DOHH2 (cell line): Measurements from ENCODE around the gene ESYT2.

Source experiments
- H3F3A ChIP-seq: fragments of 200-600 bp; sonication (generic), shearing (Covaris generic); 2 replicates; pipeline ENCODE4 v1.6.0; 2016; ENCODE audit warnings: antibody characterized with exemption, mild to moderate bottlenecking; ENCODE audit not compliant: control insufficient read depth, insufficient read depth
- H3K27ac ChIP-seq: fragments of 200-600 bp; sonication (generic); 2 replicates; pipeline ENCODE4 v1.5.1; 2014; ENCODE audit warnings: low read depth, mild to moderate bottlenecking, low read length, moderate library complexity
- H3K27me3 ChIP-seq: fragments of 200-600 bp; sonication (generic); 2 replicates; pipeline ENCODE4 v1.6.1; 2014; ENCODE audit warnings: mild to moderate bottlenecking, low read length, mixed read lengths; ENCODE audit not compliant: control insufficient read depth
- H3K36me3 ChIP-seq: fragments of 200-600 bp; sonication (generic); 2 replicates; pipeline ENCODE4 v1.6.1; 2014; ENCODE audit warnings: mild to moderate bottlenecking, low read length, moderate library complexity, mixed read lengths; ENCODE audit not compliant: control insufficient read depth
- H3K4me1 ChIP-seq: fragments of 200-600 bp; sonication (generic); 2 replicates; pipeline ENCODE4 v1.6.1; 2014; ENCODE audit warnings: mild to moderate bottlenecking, low read length, mixed read lengths; ENCODE audit not compliant: control insufficient read depth
- H3K4me2 ChIP-seq: fragments of 200-600 bp; sonication (generic); 2 replicates; pipeline ENCODE4 v1.6.0; 2014; ENCODE audit warnings: mild to moderate bottlenecking, low read length, moderate library complexity
- H3K4me3 ChIP-seq: fragments of 200-600 bp; sonication (generic); 2 replicates; pipeline ENCODE4 v1.5.1; 2014; ENCODE audit warnings: mild to moderate bottlenecking, low read length, mixed read lengths
- H3K79me2 ChIP-seq: fragments of 200-600 bp; sonication (generic); 2 replicates; pipeline ENCODE4 v1.6.1; 2014; ENCODE audit warnings: mild to moderate bottlenecking, low read length, mixed read lengths; ENCODE audit not compliant: control insufficient read depth
- H3K9me2 ChIP-seq: fragments of 200-600 bp; sonication (generic); replicated peaks from 2 replicates; pipeline ENCODE4 v1.6.1; 2014; ENCODE audit warnings: mild to moderate bottlenecking, low read length, mixed read lengths; ENCODE audit not compliant: control insufficient read depth
- H3K9me3 ChIP-seq: fragments of 200-600 bp; sonication (generic); 2 replicates; pipeline ENCODE4 v1.6.1; 2014; ENCODE audit warnings: antibody characterized with exemption, low read length, mixed read lengths; ENCODE audit not compliant: control insufficient read depth, insufficient read depth
- H4K20me1 ChIP-seq: fragments of 200-600 bp; sonication (generic); 2 replicates; pipeline ENCODE4 v1.6.0; 2014; ENCODE audit warnings: low read depth, mild to moderate bottlenecking, antibody characterized with exemption, low read length, moderate library complexity; ENCODE audit not compliant: control insufficient read depth, insufficient read depth
- CTCF ChIP-seq: fragments of 200-600 bp; sonication (generic); IDR thresholded peaks from one replicate; pipeline ENCODE4 v1.5.1; 2014; ENCODE audit warnings: antibody characterized with exemption, mild to moderate bottlenecking, low read depth, low read length; ENCODE audit not compliant: poor library complexity, severe bottlenecking
- EZH2phosphoT487 ChIP-seq: fragments of 200-600 bp; sonication (generic); IDR thresholded peaks from 2 replicates; pipeline ENCODE4 v1.6.1; 2017; ENCODE audit warnings: borderline replicate concordance, mild to moderate bottlenecking, antibody characterized with exemption, low read length, moderate library complexity, mixed read lengths

The ESYT2 gene

GRCh38 chr7:158832994-158833393 lies 3.7 kb upstream of the ESYT2 start:
- H3K36me3 ChIP-seq: no peaks in the 10 kb centered on the region
- TF ChIP-seq CTCF (no peak), EZH2phosphoT487 (no peak)
- H3K79me2 ChIP-seq: peaks cover 10% of the 10 kb centered on the region
- H3F3A ChIP-seq: peaks cover 12% of the 10 kb centered on the region
- H3K9me3 ChIP-seq: no peaks in the 10 kb centered on the region
- peaks cover 3% of the 10 kb centered on the region; the same call in 1 of the 2 replicates for H3K27me3 ChIP-seq
- no peak overlapping the region for H3K4me2 ChIP-seq
- no peak overlapping the region for H3K4me3 ChIP-seq
- H3K27ac ChIP-seq: no peak overlapping the region
- H4K20me1 ChIP-seq: 0 out of 2 replicates have a peak, but pooled peaks cover 1% of the 10 kb centered on the region
- no peaks in the 10 kb centered on the region for H3K9me2 ChIP-seq
- peaks cover 13% of the 10 kb centered on the region for H3K4me1 ChIP-seq

GRCh38 chr7:158831738-158832091 lies 2.4 kb upstream of the ESYT2 start:
- H3K79me2 ChIP-seq: peaks cover 23% of the 10 kb centered on the region
- no peak overlapping the region for H3K4me3 ChIP-seq
- TF ChIP-seq EZH2phosphoT487: no peak
- no peak for TF ChIP-seq CTCF
- peaks cover 21% of the 10 kb centered on the region for H3K4me1 ChIP-seq
- no peak overlapping the region for H3K4me2 ChIP-seq
- H4K20me1 ChIP-seq: peaks cover 9% of the 10 kb centered on the region; the same call in 1 of the 2 replicates
- H3K9me3 ChIP-seq: no peaks in the 10 kb centered on the region
- H3F3A ChIP-seq: peaks cover 11% of the 10 kb centered on the region
- no peak overlapping the region for H3K27ac ChIP-seq
- H3K27me3 ChIP-seq: peaks cover 3% of the 10 kb centered on the region; the same call in 1 of the 2 replicates
- no peaks in the 10 kb centered on the region for H3K36me3 ChIP-seq
- no peaks in the 10 kb centered on the region for H3K9me2 ChIP-seq

- Histone ChIP-seq H3K4me1 (peaks cover 26% of the 10 kb centered on the region), H3K4me2 (peak overlapping the region; percentile 84)
Observed at GRCh38 chr7:158830211-158830723, 958 bp upstream of the ESYT2 start.

More at GRCh38 chr7:158830211-158830723, 958 bp upstream of the ESYT2 start:
- peaks cover 3% of the 10 kb centered on the region; the same call in 1 of the 2 replicates for H3K27me3 ChIP-seq
- H3K27ac ChIP-seq: peak overlapping the region; percentile 55
- peaks cover 36% of the 10 kb centered on the region for H3K79me2 ChIP-seq
- no peaks in the 10 kb centered on the region for H3K9me3 ChIP-seq
- peaks cover 4% of the 10 kb centered on the region; the same call in 1 of the 2 replicates for H3K36me3 ChIP-seq
- peak overlapping the region; percentile 79 for H3K4me3 ChIP-seq
- H4K20me1 ChIP-seq: peaks cover 9% of the 10 kb centered on the region; the same call in 1 of the 2 replicates
- peaks cover 12% of the 10 kb centered on the region for H3F3A ChIP-seq
- H3K9me2 ChIP-seq: no peaks in the 10 kb centered on the region
- TF ChIP-seq CTCF: no peak
- TF ChIP-seq EZH2phosphoT487: no peak
